ENCODE results near the gene BCL11B.

The BCL11B gene

GRCh38 chr14:99215277-99215676, 56.7 kb downstream of the BCL11B start:
- H3K27me3 Mint-ChIP-seq = no peaks in the 10 kb centered on the region
- peaks cover 14% of the 10 kb centered on the region for H3K9me3 Mint-ChIP-seq
- no peak overlapping the region for H3K27ac Mint-ChIP-seq
- H3K36me3 Mint-ChIP-seq = no peaks in the 10 kb centered on the region
- no peak overlapping the region for H3K4me3 Mint-ChIP-seq
- no peak for ATAC-seq
- no peaks in the 10 kb centered on the region for H3K4me1 Mint-ChIP-seq

GRCh38 chr14:99214701-99215100, 57.3 kb downstream of the BCL11B start:
- Mint-ChIP-seq H3K9me3 (peaks cover 12% of the 10 kb centered on the region), H3K4me3 (no peak overlapping the region), H3K27me3 (no peaks in the 10 kb centered on the region), H3K36me3 (no peaks in the 10 kb centered on the region), H3K27ac (no peak overlapping the region), H3K4me1 (no peaks in the 10 kb centered on the region)
- no peak for ATAC-seq

GRCh38 chr14:99213527-99213971, 58.4 kb downstream of the BCL11B start:
- no peak for ATAC-seq
- Mint-ChIP-seq H3K4me3 (no peak overlapping the region), H3K27ac (no peak overlapping the region), H3K27me3 (no peaks in the 10 kb centered on the region), H3K9me3 (peaks cover 12% of the 10 kb centered on the region), H3K4me1 (no peaks in the 10 kb centered on the region), H3K36me3 (no peaks in the 10 kb centered on the region)

GRCh38 chr14:99213101-99213500, 58.9 kb downstream of the BCL11B start:
- no peak for ATAC-seq
- no peaks in the 10 kb centered on the region for H3K36me3 Mint-ChIP-seq
- no peaks in the 10 kb centered on the region for H3K4me1 Mint-ChIP-seq
- no peaks in the 10 kb centered on the region for H3K27me3 Mint-ChIP-seq
- H3K4me3 Mint-ChIP-seq = no peak overlapping the region
- H3K9me3 Mint-ChIP-seq = peaks cover 12% of the 10 kb centered on the region
- H3K27ac Mint-ChIP-seq = no peak overlapping the region

GRCh38 chr14:99212646-99213045, 59.4 kb downstream of the BCL11B start:
- H3K4me3 Mint-ChIP-seq = no peak overlapping the region
- H3K4me1 Mint-ChIP-seq = no peaks in the 10 kb centered on the region
- H3K36me3 Mint-ChIP-seq = no peaks in the 10 kb centered on the region
- no peaks in the 10 kb centered on the region for H3K27me3 Mint-ChIP-seq
- no peak for ATAC-seq
- no peak overlapping the region for H3K27ac Mint-ChIP-seq
- peaks cover 12% of the 10 kb centered on the region for H3K9me3 Mint-ChIP-seq

- peaks cover 12% of the 10 kb centered on the region for H3K9me3 Mint-ChIP-seq
- no peak for ATAC-seq
- no peaks in the 10 kb centered on the region for H3K27me3 Mint-ChIP-seq
- H3K36me3 Mint-ChIP-seq = no peaks in the 10 kb centered on the region
- H3K4me3 Mint-ChIP-seq = no peak overlapping the region
- H3K4me1 Mint-ChIP-seq = no peaks in the 10 kb centered on the region
- no peak overlapping the region for H3K27ac Mint-ChIP-seq
Observed at GRCh38 chr14:99212199-99212598, 59.8 kb downstream of the BCL11B start.

GRCh38 chr14:99211410-99211809, 60.6 kb downstream of the BCL11B start:
- Mint-ChIP-seq H3K27ac (no peak overlapping the region), H3K4me3 (no peak overlapping the region), H3K36me3 (no peaks in the 10 kb centered on the region), H3K9me3 (peaks cover 4% of the 10 kb centered on the region), H3K4me1 (no peaks in the 10 kb centered on the region), H3K27me3 (no peaks in the 10 kb centered on the region)
- no peak for ATAC-seq

GRCh38 chr14:99210333-99210732, 61.7 kb downstream of the BCL11B start:
- Mint-ChIP-seq H3K36me3 (no peaks in the 10 kb centered on the region), H3K27ac (no peak overlapping the region), H3K4me1 (no peaks in the 10 kb centered on the region), H3K27me3 (no peaks in the 10 kb centered on the region), H3K9me3 (no peaks in the 10 kb centered on the region), H3K4me3 (no peak overlapping the region)
- ATAC-seq = no peak

- Mint-ChIP-seq H3K27ac (no peak overlapping the region), H3K4me1 (no peaks in the 10 kb centered on the region), H3K9me3 (no peaks in the 10 kb centered on the region), H3K27me3 (no peaks in the 10 kb centered on the region), H3K36me3 (no peaks in the 10 kb centered on the region), H3K4me3 (no peak overlapping the region)
- no peak for ATAC-seq
Observed at GRCh38 chr14:99209409-99209808, 62.6 kb downstream of the BCL11B start.

- no peak overlapping the region for H3K4me3 Mint-ChIP-seq
- no peaks in the 10 kb centered on the region for H3K9me3 Mint-ChIP-seq
- no peak overlapping the region for H3K27ac Mint-ChIP-seq
- no peaks in the 10 kb centered on the region for H3K27me3 Mint-ChIP-seq
- no peaks in the 10 kb centered on the region for H3K36me3 Mint-ChIP-seq
- no peak for ATAC-seq
- H3K4me1 Mint-ChIP-seq = no peaks in the 10 kb centered on the region
Observed at GRCh38 chr14:99208318-99208717, 63.7 kb downstream of the BCL11B start.

- Mint-ChIP-seq H3K4me3 (no peak overlapping the region), H3K9me3 (no peaks in the 10 kb centered on the region), H3K4me1 (no peaks in the 10 kb centered on the region), H3K36me3 (no peaks in the 10 kb centered on the region), H3K27ac (no peak overlapping the region), H3K27me3 (no peaks in the 10 kb centered on the region)
- ATAC-seq = no peak
Observed at GRCh38 chr14:99207456-99207855, 64.5 kb downstream of the BCL11B start.

- no peaks in the 10 kb centered on the region for H3K9me3 Mint-ChIP-seq
- no peak for ATAC-seq
- no peaks in the 10 kb centered on the region for H3K4me1 Mint-ChIP-seq
- H3K4me3 Mint-ChIP-seq = no peak overlapping the region
- H3K36me3 Mint-ChIP-seq = no peaks in the 10 kb centered on the region
- H3K27ac Mint-ChIP-seq = no peak overlapping the region
- no peaks in the 10 kb centered on the region for H3K27me3 Mint-ChIP-seq
Observed at GRCh38 chr14:99206090-99206489, 65.9 kb downstream of the BCL11B start.

GRCh38 chr14:99205086-99205688, 66.8 kb downstream of the BCL11B start:
- Mint-ChIP-seq H3K27ac (no peak overlapping the region), H3K36me3 (no peaks in the 10 kb centered on the region), H3K9me3 (no peaks in the 10 kb centered on the region), H3K4me1 (no peaks in the 10 kb centered on the region), H3K27me3 (no peaks in the 10 kb centered on the region), H3K4me3 (no peak overlapping the region)
- ATAC-seq = no peak

GRCh38 chr14:99203801-99204200, 68.2 kb downstream of the BCL11B start:
- no peak overlapping the region for H3K4me3 Mint-ChIP-seq
- H3K9me3 Mint-ChIP-seq = no peaks in the 10 kb centered on the region
- no peaks in the 10 kb centered on the region for H3K4me1 Mint-ChIP-seq
- H3K27me3 Mint-ChIP-seq = no peaks in the 10 kb centered on the region
- ATAC-seq = no peak
- H3K27ac Mint-ChIP-seq = no peak overlapping the region
- H3K36me3 Mint-ChIP-seq = no peaks in the 10 kb centered on the region

GRCh38 chr14:99203080-99203479, 68.9 kb downstream of the BCL11B start:
- ATAC-seq = no peak

GRCh38 chr14:99202516-99202915, 69.5 kb downstream of the BCL11B start:
- Mint-ChIP-seq H3K4me3 (no peak overlapping the region), H3K4me1 (no peaks in the 10 kb centered on the region), H3K27me3 (no peaks in the 10 kb centered on the region)

More at GRCh38 chr14:99203080-99203479, 68.9 kb downstream of the BCL11B start:
- Mint-ChIP-seq H3K36me3 (no peaks in the 10 kb centered on the region), H3K4me3 (no peak overlapping the region), H3K9me3 (no peaks in the 10 kb centered on the region), H3K4me1 (no peaks in the 10 kb centered on the region), H3K27ac (no peak overlapping the region), H3K27me3 (no peaks in the 10 kb centered on the region)

More at GRCh38 chr14:99202516-99202915, 69.5 kb downstream of the BCL11B start:
- ATAC-seq = no peak
- no peaks in the 10 kb centered on the region for H3K36me3 Mint-ChIP-seq
- no peak overlapping the region for H3K27ac Mint-ChIP-seq
- H3K9me3 Mint-ChIP-seq = no peaks in the 10 kb centered on the region

Data from stimulated activated memory B cell treated with anti-CD40 and anti-IgM and Interleukin-4, amounts not matched to agents 10 μg/mL and 1 μg/mL and 100 μg/mL, for 72 hours (primary cell).